Stimulated activated CD4-positive, alpha-beta T cell treated with anti-CD3 and anti-CD28 coated beads, Interleukin-12 subunit alpha, Interleukin-12 subunit beta, amount 100 ng/mL, for 4 hours (primary cell): Measurements from ENCODE around the gene VPS13C.

Experiments
- DNase-seq: peaks from one replicate; pipeline ENCODE4 v3.0.0-alpha.2; 2020

VPS13C gene

DNA sequence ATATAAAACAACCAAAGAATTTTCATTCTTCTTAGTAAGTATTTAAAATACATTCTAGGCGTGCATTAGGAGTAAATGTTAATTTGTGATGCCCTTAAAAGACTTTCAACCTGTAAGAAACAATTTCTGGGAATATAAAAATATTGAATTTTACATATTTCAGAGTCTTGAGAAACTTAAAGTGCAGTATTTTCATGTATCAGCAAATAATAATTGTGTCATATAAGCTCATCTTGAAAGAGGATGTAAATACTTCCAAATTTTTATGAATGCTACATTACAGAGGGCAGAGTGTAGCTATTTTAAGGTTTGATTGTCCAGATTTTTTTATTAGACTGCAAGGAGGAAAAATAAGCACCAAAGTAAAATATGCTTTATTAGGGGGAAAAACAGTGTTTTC lies 207.1 kb downstream of the VPS13C start:
- DNase-seq: no peak

DNA sequence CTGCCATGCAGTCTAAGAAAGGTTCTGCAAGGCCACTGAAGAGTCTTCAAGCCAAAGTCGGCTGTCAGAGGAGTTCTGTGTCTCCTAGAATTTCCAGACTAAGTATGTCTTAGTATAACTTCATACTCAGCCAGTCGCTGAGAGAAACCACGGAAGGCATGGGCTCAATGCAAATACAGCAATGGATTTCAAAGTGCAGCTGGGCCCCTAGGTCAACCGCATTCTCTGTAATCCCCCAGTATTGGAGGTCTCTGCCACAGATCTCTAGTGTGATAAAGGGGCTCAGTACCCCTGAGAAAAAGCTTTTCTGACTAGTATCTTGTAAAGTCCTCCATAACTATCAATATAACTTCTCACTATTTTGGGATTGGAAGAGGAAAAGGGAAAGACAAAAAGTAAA lies 208.3 kb downstream of the VPS13C start:
- DNase-seq: no peak

DNA sequence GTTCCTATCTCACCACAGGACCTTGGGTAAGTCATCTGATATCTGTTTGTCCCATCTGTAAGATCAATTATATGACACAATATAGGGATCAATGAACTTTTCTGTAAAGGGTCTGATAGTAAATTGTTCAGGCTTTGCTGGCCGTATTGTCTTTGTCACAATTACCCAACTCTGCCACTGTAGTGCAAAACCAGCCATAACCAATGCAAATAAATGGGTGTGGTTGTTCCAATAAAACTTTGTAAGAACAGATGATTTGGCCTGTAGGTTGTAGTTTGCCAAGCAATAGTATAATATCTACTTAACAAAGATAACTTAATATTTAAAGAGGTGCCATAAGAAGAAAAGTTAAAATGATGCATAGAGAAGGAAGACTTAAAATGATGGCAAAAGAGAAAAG lies 210.8 kb downstream of the VPS13C start:
- no peak for DNase-seq

DNA sequence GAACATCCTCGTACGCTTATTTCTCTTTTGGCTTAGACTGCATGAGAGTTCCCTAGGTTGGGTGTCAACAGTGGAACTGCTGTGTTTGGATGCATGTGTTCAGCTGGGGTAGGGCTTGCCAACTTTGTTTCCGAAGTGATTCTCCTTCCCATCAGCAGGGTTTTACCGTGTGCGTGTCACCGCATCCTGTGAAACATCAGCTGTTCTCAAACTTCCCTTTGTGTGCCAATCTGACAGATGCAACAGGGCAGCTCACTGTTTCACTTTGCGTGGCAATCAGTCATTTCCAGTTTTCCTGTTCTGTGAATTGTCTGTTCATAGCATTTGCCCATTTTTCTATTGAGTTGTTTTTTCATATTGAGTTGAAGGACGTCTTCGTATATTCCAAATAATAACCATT lies 218.8 kb downstream of the VPS13C start:
- DNase-seq: no peak

DNA sequence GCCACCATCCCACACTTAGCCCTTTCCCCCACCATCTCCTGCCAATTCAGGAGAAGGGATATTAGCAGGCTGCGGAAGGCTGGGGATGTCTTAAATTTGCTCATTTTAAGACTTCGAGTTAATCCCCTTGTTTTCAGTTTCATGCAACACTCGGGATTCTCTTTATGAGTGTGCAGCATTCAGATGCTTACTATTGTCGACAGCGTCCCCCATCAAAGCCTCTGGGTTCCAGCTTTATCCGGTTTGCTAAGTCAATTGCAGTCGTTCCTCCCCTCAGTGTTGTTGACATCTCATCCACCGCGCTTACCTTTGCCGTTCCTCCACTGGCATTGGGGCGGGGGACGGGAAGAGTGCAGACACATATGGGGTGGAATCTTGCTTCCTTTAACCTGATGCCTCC lies 220.2 kb downstream of the VPS13C start:
- no peak for DNase-seq

DNA sequence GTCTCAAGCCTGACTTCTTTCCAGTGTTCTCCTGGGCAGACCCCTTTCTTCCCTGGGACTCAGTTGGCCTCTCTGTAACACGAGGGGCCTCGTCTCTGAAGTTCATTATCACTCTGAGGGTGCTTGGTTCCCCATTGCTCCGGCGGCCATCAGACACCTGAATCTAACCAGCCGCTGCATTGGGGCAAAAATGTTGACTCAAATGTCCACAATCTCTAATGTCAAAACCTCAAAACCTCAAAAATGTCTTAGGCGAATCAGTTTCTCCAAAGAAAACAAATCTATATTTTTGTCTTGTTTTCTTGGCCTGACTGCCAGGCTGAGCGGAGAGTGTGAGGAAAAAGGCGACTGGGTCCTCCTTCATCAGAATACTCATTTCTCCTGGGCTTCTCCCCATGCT lies 220.7 kb downstream of the VPS13C start:
- DNase-seq: no peak

DNA sequence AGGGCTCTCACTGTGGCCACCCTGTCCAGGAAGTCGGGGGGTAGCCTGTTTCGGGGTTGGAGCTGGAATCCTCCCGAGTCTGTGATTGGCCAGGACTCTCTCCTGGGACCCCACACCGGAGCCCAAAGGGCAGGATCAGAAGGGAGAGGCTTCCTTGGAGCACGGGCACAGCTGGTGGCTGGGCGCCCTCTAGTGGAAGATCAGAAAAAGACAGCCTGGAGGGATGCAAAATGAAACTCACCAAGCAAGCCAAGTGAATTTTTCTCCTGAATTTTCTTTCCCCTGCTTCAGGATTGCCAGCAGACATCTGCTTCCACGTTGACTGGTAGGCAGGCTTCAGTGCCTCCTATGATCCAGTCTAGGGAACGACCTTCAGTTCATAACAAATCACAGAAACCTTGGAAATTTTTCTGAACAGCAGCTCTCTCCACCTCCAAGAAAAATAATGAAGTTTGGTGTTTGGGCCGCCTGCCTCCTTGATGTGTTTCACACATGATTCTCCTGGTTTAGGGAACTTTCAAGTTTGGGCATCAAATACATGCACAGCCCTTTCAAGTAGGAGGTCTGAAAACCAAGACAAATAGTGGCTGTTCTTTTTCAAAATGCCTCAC lies 224.6 kb downstream of the VPS13C start:
- peak; percentile 55 for DNase-seq

DNA sequence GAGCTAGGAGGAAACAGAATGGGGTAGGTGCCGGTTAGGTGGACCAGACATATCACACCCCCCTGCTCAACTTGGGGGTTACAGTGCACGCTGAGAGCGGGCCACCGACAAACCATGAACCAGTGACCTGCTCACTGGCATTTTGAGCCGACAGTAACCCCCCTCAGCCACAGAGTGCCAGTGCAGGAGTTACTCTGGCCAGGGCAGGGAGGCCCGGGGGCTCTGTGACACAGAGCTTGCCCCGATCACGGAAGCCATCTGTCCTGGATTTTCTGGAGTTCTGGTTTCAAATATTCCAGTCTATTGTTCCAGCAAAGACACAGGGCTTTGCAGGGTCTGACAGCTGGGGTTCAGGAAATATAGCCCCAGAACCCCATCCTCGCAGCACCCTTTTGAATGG lies 225.2 kb downstream of the VPS13C start:
- no peak for DNase-seq

DNA sequence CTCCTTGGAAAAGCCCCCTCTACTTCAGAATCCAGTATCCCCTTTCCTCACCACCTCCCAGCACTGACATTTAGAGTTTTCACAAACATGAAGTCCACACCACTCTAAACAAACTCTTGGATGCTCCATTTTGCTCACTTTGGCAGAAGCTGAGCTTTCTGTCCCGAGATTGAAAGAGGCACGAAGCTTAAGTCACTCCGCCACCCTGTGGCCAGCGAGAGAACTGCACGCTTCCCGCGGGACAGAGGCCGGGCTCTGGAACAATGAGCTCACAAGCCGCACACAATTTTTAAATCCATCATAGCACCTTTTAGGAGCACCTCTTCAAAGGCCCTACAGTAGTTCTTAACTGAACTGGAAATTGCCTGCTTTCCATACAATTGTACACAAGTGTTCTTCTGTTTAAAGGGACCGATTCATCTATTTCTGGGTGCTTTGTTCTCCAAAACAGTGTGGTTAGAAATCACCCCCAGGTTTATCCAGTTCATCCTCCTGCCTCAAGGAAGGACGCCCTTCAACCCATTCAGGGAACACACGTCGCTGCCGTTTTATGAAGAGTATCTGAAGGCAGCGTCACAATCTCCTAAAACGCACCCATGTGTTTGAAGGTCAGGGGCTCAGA lies 226.1 kb downstream of the VPS13C start:
- DNase-seq: peak; percentile 74

DNA sequence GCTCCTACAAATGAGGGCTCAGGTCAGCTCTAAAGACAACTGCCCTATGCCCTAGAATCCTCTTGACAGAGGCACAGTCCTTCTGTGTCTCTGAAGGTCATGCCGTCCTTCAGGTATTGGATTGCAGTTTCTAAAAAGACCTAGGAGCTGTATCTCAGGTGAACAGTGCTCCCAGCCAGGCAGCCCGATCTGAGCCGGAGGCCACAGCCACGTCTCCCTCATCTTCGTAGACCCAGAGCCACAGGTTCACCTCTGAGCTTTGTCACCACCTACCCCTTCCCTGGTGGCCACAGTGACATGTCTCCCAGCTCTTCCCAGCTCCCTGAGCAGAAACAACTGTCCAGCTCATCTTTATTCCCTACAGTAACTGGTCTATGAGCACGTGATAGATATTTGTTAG lies 228.0 kb downstream of the VPS13C start:
- DNase-seq: no peak

DNA sequence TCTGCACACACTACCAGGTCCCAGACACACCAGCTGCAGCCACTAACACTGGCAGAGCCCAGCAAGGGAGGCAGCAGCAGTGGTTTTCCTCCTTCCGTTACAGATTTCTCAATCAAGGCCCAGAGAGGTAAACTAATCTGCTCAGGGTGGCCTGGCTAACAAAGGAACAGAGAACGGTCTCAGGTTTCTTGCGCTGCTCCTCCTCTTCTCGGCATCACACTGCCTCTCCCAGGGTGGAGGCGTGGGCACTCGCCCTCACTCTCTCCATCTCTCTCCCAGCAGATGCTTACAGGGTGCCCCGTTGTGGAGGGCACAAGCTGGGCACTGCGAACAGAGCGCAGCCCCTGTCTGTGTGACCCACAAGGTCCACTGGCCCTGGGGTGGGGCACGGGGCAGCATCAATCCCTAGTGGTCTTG lies 228.7 kb downstream of the VPS13C start:
- no peak for DNase-seq

DNA sequence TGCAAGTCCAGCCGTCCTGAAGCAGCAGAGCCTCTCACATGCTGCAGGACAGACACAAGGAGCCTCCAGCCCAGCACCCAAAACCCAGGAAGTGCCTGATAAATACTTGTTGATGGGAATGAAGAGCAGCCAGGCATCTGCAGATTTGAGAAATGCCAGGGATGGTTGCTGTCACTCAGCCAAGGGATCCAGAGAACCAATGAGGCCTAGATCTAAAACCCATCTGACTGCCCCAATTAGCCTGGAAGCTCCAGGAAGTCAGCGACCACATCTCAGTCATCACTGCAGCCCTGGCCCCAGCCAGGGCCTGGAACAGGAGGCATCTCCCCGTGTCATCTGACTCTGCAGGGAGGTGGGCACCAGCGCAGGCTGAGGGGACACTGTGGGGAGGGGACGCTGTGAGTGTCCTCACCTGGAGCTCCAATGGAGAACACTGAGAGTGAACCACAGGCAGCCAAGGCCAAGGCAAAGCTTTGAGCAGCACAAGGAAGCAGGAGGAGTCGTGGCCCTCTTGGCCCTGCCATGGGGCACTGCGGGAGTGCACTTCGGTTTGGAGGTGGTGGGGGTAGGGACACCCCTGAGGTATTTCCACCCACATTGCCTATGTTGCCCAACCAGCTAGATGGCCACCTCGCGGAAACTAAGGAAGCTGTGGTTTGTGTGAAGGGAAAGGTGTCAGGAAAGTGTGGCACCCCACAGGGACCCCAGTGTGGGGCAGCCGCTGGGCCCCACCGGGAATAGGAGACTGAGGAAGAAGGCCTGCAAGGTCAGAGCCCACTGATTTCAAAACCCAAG lies 229.5 kb downstream of the VPS13C start:
- DNase-seq: no peak

DNA sequence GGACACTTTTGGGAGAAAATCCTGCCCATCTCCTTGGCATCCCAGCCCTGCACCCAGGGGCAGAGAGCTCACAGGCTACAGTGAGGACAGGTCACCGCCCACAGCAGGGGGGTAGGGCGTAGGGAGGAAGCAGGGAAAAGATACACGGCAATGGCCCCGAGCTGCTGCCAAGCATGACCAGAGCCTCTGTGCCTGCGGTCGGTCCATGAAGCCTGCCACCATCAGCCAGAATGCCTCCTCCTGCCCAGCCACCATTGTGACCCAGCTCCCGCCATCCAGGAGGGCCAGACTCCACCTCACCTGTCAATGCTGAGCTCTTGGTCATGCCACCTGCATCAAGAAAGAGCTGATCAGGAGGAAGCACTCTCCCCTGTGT lies 230.7 kb downstream of the VPS13C start:
- DNase-seq: no peak

DNA sequence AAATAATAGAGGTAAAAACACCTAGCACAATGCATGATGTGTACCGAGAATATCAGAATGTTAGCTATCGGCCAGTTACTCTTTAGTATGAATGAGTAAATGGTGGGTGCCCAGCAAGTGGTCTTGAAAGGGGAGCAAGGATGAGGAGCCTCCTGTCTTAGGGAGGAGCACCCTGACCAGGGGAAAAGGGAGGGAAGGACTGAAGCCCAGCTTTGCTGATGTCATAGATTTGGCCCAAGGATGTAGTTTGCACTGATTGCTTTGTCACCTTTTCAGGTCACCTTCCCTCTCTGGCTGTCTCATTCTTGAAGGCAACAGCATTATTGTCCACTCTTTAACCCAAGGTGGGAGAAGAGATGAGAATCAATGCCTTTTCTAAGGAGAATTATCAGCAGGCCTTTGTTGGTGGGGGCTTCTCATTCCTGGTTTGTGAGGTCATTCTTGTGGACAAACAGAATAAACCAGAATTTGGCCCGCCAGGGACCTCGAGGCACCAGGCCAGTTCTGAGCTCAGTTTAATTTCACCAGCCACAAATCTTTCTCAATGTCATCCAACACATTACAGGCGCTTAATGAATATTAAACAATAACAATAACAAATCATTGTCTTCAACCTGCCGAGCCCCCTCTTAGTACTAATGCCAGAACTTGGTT lies 231.3 kb downstream of the VPS13C start:
- no peak for DNase-seq

DNA sequence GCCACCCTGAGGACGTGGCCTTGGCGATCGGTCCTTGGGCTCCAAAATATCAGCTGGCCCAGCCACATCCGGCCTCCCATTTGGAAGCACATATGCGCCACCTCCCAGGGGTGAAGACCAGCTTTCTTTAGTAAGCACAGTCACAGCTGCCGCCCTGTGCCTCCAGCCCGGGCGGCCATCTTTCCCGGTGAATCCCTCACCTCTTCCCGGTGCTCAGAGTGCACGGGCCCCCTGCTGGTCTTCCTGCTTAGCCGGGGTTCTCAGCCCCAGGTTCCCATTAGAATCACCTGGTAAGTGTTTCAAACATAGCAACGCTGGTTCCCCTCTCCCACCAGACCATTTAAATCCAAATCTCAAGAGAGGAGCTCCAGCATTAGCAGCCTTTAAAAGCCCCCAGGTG lies 232.2 kb downstream of the VPS13C start:
- DNase-seq: no peak

DNA sequence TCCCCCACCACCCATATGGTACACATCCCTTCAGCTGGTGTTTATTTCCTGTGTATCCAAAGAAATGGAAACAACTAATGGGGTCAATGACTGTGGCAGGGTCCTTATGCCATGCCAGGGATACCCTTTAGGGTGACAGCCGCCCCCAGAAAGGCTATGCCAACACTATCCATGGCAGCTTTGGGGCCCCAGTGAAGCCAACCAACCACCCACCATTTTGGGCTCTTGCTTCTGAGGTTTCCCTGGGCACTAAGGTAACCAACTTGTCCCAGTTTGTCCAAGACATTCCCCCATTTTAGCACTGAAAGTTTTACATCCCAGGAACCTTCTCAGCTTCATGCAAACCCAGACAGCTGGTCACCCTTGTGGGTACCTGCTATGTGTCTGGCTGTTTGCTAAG lies 233.1 kb downstream of the VPS13C start:
- no peak for DNase-seq

DNA sequence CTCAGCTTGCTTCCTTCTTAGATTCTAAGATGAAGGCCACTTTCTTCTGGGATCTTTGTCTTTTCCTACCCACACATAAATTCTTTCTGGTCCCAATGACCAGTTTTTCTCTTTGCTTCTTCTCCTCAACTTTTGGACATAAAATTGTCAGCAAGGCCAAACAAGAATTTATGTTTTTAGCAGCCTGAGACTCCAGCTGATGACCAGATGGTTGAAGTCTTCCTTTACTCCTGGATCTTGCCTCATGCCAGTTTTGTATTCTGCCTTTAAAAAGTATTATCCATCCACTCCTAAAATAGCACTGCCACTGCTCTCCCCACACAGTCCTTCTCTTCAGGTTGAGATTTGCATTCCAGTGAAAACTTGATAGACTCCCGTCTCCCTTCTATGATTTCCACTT lies 236.0 kb downstream of the VPS13C start:
- DNase-seq: no peak

DNA sequence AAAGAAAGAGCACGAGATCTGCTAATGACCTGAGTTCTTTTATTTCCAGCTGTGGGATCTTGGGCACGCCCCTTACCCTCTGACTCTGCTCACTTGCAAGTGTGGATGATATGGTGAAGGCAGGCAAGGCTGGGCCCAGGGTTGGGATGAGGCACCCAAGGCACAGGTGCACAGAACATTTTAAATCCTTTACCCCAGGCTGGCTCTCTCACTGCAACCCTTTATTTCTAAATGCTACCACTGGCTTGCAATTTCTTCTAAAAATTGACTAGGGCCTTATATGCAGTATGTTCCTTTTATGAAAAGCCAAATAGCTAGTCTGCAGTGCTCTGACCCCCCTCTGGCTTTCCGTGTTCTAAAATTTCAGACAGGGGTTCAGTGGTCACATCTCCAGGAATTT lies 237.7 kb downstream of the VPS13C start:
- no peak for DNase-seq

DNA sequence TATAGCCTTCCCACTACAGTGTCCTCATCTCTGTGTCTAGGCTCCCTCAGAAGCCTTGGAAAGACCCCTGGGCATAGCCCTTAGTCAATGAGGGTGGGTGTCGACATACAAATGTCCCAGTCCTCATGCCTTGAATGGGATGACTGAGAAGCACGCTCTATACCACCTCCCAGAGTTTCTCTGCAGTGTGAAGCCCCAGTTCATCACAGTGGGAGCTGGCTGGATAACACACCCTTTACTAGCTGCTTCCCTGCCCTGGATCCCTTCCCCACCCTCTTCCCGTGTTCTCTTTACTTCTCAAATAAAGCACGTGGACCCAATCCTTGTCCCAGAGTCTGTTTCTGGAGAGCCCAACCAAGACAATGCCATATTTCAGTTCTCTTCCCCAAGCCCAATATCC lies 239.3 kb downstream of the VPS13C start:
- no peak for DNase-seq

DNA sequence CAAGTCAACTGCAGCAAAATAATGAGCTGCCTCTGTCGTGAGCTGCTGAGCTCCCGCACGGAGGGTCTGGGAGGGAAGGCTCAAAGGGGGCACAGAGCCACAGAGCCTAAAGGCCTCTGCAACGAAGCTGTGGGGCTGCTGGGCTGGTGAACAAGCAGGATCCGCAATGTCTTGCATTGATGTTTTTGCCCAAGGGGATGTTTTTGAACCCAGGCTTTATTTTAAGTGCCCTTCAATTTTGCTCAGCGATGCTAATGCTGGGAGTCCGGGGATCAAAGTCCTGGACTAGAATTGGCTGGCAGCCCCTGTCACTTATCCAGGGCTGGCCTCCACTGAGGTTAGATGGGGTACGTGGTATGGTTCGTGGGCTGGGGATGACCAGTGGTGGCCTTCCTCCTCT lies 240.0 kb downstream of the VPS13C start:
- DNase-seq: no peak

DNA sequence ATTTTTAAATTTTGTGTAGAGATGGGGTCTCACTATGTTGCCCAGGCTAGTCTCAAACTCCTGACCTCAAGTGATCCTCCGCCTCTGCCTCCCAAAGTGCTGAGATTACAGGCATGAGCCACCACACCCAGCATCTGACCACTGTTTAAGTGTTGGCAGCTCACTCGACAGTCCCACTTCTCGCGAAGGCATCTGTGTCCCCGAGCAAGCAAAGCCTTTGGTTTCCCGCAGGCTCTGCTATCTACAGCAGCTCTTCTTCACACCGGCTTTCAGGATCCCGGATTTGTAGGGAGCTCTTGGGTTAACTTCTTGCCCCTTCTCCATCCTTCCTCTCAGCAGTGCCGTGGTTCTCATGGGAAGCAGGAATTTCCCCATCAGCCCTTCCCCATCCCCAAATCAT lies 240.9 kb downstream of the VPS13C start:
- no peak for DNase-seq

DNA sequence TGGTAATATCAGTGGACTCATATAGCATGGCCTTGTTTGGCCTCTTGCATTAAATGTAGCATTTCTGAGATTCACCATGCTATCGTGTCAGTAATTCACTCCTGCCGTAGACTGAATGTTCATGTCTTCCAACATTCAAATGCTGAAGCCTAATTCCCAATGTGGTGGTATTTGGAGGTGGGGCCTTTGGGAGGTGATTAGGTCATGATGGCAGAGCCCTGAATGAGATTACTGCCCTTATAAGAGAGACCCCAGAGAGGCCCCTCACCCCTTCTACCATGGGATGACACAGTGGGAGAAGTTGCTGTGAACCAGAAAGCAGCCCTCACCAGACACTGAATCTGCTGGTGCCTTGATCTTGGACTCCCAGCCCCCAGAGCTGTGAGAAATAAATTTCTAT lies 241.4 kb downstream of the VPS13C start:
- DNase-seq: no peak

DNA sequence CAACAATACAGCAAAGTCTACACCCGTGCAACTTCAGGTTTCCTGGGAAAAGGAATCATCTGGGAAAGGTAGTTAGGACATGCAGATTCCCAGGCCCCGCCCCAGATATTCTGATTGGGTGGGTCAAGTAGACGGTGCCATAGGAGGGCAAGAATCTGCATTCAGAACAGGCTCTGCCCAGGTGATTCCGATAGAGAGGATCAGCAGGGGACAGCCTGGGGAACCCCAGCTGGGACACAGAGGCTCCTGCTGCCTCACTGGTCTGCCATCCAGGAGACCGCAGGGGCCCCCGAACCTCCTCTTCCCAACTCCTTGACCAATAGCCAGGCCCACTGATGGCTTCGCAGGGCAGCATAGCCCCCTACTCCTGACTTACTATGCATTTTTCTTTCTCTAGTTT lies 243.4 kb downstream of the VPS13C start:
- no peak for DNase-seq
